Panc1 (cell line): Measurements from ENCODE around the gene SAPCD1.

ENCODE experiments used
- CTCF ChIP-seq: fragments of 450-650 bp; IDR thresholded peaks from 2 replicates; pipeline ENCODE4 v1.5.1; 2017; ENCODE audit warnings: mild to moderate bottlenecking
- REST ChIP-seq, 2 experiments: IDR thresholded peaks; 2 replicates each; pipeline ENCODE4 v1.6.1; 2011 to 2012; ENCODE audit warnings: low read depth in 2 of 2, control low read depth in 1 of 2, low read length in 1 of 2, mild to moderate bottlenecking in 1 of 2, moderate library complexity in 1 of 2; ENCODE audit not compliant: insufficient read depth in 1 of 2
- SIN3A ChIP-seq: IDR thresholded peaks from 2 replicates; pipeline ENCODE4 v1.6.1; 2012; ENCODE audit warnings: low read depth, mild to moderate bottlenecking, low read length, moderate library complexity, borderline replicate concordance; ENCODE audit not compliant: insufficient read depth

GRCh38 chr6:31760790-31761189 is 1.7 kb upstream of the SAPCD1 start:
- TF ChIP-seq CTCF (no peak), SIN3A (no peak), REST (IDR thresholded peaks at IDR 0.05; ENCODE audit: insufficient read depth in 1 of 2, low read depth in 2 of 2, low read length in 1 of 2) (no peak)
